Progenitor cell of endocrine pancreas (in vitro differentiated cells): ENCODE results near the gene RHOF. TPM values are rescaled to one million over a fixed set of nuclear protein-coding genes. Genes with fewer than 3 reads are reported as not detected.

ENCODE experiments used
- DNase-seq: peaks from one replicate; pipeline ENCODE4 v3.0.0; 2021; ENCODE audit warnings: low spot score; ENCODE audit not compliant: unreplicated experiment
- H3K27ac Mint-ChIP-seq: 2 replicates; pipeline ENCODE4 v1.8.0; 2021; ENCODE audit warnings: mild to moderate bottlenecking, moderate library complexity, mixed read lengths
- H3K27me3 Mint-ChIP-seq: 2 replicates; pipeline ENCODE4 v1.8.0; 2021; ENCODE audit warnings: mixed read lengths
- H3K36me3 Mint-ChIP-seq: 2 replicates; pipeline ENCODE4 v1.8.0; 2022; ENCODE audit warnings: mixed read lengths; ENCODE audit not compliant: insufficient read depth
- H3K4me1 Mint-ChIP-seq: 2 replicates; pipeline ENCODE4 v1.8.0; 2021; ENCODE audit warnings: low read depth, mixed read lengths
- H3K4me3 Mint-ChIP-seq: 2 replicates; pipeline ENCODE4 v1.8.0; 2021; ENCODE audit warnings: low read depth, mild to moderate bottlenecking, moderate library complexity, mixed read lengths
- H3K9me3 Mint-ChIP-seq: 2 replicates; pipeline ENCODE4 v1.8.0; 2021; ENCODE audit warnings: low read depth, mixed read lengths
- CTCF ChIP-seq: fragments of 200-600 bp; sonication (generic); IDR thresholded peaks from one replicate; pipeline ENCODE4 v1.5.0; 2021; ENCODE audit warnings: antibody characterized with exemption, mild to moderate bottlenecking; ENCODE audit not compliant: unreplicated experiment
- total RNA-seq: library from RNA; stranded (reverse); gene quantifications from 2 replicates; pipeline ENCODE4 v1.2.1, GENCODE V29; 2021

The RHOF gene
- total RNA-seq, 1 donor from 2014 or later, result 36.0 TPM

GRCh38 chr12:121751749-121752351 is 41.6 kb downstream of the RHOF start:
- H3K27ac Mint-ChIP-seq, result no peak overlapping the region
- TF ChIP-seq CTCF, result no peak
- H3K9me3 Mint-ChIP-seq, result no peaks in the 10 kb centered on the region
- peaks cover 7% of the 10 kb centered on the region for H3K36me3 Mint-ChIP-seq
- no peak for DNase-seq
- no peaks in the 10 kb centered on the region for H3K27me3 Mint-ChIP-seq
- peaks cover 10% of the 10 kb centered on the region for H3K4me1 Mint-ChIP-seq
- no peak overlapping the region for H3K4me3 Mint-ChIP-seq

- Mint-ChIP-seq H3K27ac (no peak overlapping the region), H3K4me3 (no peak overlapping the region), H3K4me1 (peaks cover 10% of the 10 kb centered on the region), H3K27me3 (no peaks in the 10 kb centered on the region), H3K36me3 (peaks cover 5% of the 10 kb centered on the region), H3K9me3 (no peaks in the 10 kb centered on the region)
- no peak for TF ChIP-seq CTCF
- no peak for DNase-seq
Measured at GRCh38 chr12:121751034-121751433, 42.5 kb downstream of the RHOF start.

- Mint-ChIP-seq H3K27me3 (no peaks in the 10 kb centered on the region), H3K36me3 (peaks cover 5% of the 10 kb centered on the region), H3K27ac (no peak overlapping the region), H3K4me3 (no peak overlapping the region), H3K9me3 (no peaks in the 10 kb centered on the region), H3K4me1 (peaks cover 10% of the 10 kb centered on the region)
- DNase-seq, result no peak
- TF ChIP-seq CTCF, result no peak
Measured at GRCh38 chr12:121750507-121750955, 43.0 kb downstream of the RHOF start.

- Mint-ChIP-seq H3K4me1 (peaks cover 10% of the 10 kb centered on the region), H3K27ac (no peak overlapping the region), H3K27me3 (no peaks in the 10 kb centered on the region), H3K36me3 (peaks cover 4% of the 10 kb centered on the region), H3K4me3 (no peak overlapping the region), H3K9me3 (no peaks in the 10 kb centered on the region)
- DNase-seq, result no peak
- no peak for TF ChIP-seq CTCF
Measured at GRCh38 chr12:121749267-121749666, 44.2 kb downstream of the RHOF start.

- Mint-ChIP-seq H3K9me3 (no peaks in the 10 kb centered on the region), H3K36me3 (peaks cover 4% of the 10 kb centered on the region), H3K4me1 (peaks cover 10% of the 10 kb centered on the region), H3K27ac (peak overlapping the region; percentile 88), H3K27me3 (no peaks in the 10 kb centered on the region), H3K4me3 (no peak overlapping the region)
- DNase-seq, result peak; percentile 17
- TF ChIP-seq CTCF, result no peak
Measured at GRCh38 chr12:121748571-121749265, 44.8 kb downstream of the RHOF start.
